ENCODE data around the gene DNHD1. TPM values are rescaled to one million over a fixed set of nuclear protein-coding genes. Genes with fewer than 3 reads are reported as not detected.
A peak's percentile ranks its signal among the peaks of the same experiment; 100 is the strongest.

Gene DNHD1
- total RNA-seq, 1 experiment from 2014 or later = 11.5 TPM

GRCh38 chr11:6576471-6577373 lies 79.6 kb downstream of the DNHD1 start (continued):
- TF ChIP-seq GABPB1 (CRISPR knock-in tag; IDR thresholded peaks at IDR 0.05) = no peak
- TF ChIP-seq TEAD4 (CRISPR knock-in tag; IDR thresholded peaks at IDR 0.05) = no peak
- TF ChIP-seq, protein P1, sequence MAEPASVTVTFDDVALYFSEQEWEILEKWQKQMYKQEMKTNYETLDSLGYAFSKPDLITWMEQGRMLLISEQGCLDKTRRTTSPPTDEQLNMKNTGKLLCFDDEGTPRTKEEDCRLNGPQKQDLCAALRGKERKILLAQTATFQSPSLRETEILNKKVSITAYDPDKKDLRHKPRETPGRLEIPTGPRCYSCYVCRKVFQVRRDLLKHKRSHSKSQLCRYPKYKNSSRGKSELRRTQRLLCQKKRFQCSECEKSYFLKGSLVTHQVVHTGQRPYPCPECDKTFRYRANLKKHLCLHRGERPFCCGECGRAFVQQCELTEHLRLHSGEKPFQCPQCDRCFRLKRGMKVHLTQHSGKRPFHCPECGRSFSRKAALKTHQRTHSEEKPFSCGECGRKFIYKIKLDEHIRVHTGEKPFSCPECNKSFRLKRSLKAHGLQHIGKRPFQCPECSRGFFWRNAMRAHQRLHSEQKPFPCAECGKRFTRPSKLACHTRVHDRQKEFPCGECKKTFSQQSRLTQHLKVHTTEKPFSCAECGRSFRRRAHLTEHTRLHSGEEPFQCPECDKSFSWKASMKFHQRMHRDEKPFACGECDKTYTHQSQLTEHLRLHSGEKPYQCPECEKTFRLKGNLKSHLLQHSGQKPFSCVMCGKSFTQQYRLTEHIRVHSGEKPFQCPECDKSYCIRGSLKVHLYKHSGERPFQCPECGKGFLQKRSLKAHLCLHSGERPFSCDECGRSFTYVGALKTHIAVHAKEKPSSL (CRISPR knock-in tag; conservative IDR thresholded peaks at IDR 0.05) = no peak
- TF ChIP-seq GRHL2 (CRISPR knock-in tag; IDR thresholded peaks at IDR 0.05; ENCODE audit: insufficient replicate concordance, severe bottlenecking) = no peak
- TF ChIP-seq ZNF512 (CRISPR knock-in tag; IDR thresholded peaks at IDR 0.05; ENCODE audit: borderline replicate concordance) = no peak
- TF ChIP-seq, protein P2, sequence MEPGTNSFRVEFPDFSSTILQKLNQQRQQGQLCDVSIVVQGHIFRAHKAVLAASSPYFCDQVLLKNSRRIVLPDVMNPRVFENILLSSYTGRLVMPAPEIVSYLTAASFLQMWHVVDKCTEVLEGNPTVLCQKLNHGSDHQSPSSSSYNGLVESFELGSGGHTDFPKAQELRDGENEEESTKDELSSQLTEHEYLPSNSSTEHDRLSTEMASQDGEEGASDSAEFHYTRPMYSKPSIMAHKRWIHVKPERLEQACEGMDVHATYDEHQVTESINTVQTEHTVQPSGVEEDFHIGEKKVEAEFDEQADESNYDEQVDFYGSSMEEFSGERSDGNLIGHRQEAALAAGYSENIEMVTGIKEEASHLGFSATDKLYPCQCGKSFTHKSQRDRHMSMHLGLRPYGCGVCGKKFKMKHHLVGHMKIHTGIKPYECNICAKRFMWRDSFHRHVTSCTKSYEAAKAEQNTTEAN (CRISPR knock-in tag; IDR thresholded peaks at IDR 0.05) = no peak
- TF ChIP-seq KAT7 (CRISPR knock-in tag; IDR thresholded peaks at IDR 0.05; ENCODE audit: borderline replicate concordance) = no peak

- H3K27ac Mint-ChIP-seq = no peak overlapping the region
- DNase-seq (ENCODE audit: low spot score) = no peak
- no peak overlapping the region for H3K4me3 Mint-ChIP-seq
- H3K27me3 Mint-ChIP-seq (ENCODE audit: low read depth) = no peaks in the 10 kb centered on the region
- ChIA-PET POLR2A (no interaction called here), CTCF (interaction anchor here (1.0 to 1.6 kb wide), 3 partner anchors 10 to 47 kb away, joined by 3 to 4 read pairs (median 4); partner anchors contain the start of gene TPP1)
- no peaks in the 10 kb centered on the region for H3K4me1 Mint-ChIP-seq
- H3K9me3 Mint-ChIP-seq = peaks cover 9% of the 10 kb centered on the region
- peak; percentile 48 for ATAC-seq
- H3K36me3 Mint-ChIP-seq = no peaks in the 10 kb centered on the region; the same call in 1 of the 2 replicates
- TF ChIP-seq SP1 (CRISPR knock-in tag; conservative IDR thresholded peaks at IDR 0.05) (no peak), ZNF671 (CRISPR knock-in tag; IDR thresholded peaks at IDR 0.05) (no peak), HMGA2 (CRISPR knock-in tag; IDR thresholded peaks at IDR 0.05) (no peak), ATF6 (CRISPR knock-in tag; IDR thresholded peaks at IDR 0.05) (no peak), NR2C2 (CRISPR knock-in tag; IDR thresholded peaks at IDR 0.05) (no peak), ZNF232 (CRISPR knock-in tag; IDR thresholded peaks at IDR 0.05) (no peak), ZSCAN18 (CRISPR knock-in tag; IDR thresholded peaks at IDR 0.05) (no peak), ZNF532 (CRISPR knock-in tag; IDR thresholded peaks at IDR 0.05; ENCODE audit: borderline replicate concordance) (no peak), GRHL2 (CRISPR knock-in tag; IDR thresholded peaks at IDR 0.05; ENCODE audit: insufficient replicate concordance, severe bottlenecking) (no peak), MLX (CRISPR knock-in tag; IDR thresholded peaks at IDR 0.05) (no peak)
- TF ChIP-seq, protein P3, sequence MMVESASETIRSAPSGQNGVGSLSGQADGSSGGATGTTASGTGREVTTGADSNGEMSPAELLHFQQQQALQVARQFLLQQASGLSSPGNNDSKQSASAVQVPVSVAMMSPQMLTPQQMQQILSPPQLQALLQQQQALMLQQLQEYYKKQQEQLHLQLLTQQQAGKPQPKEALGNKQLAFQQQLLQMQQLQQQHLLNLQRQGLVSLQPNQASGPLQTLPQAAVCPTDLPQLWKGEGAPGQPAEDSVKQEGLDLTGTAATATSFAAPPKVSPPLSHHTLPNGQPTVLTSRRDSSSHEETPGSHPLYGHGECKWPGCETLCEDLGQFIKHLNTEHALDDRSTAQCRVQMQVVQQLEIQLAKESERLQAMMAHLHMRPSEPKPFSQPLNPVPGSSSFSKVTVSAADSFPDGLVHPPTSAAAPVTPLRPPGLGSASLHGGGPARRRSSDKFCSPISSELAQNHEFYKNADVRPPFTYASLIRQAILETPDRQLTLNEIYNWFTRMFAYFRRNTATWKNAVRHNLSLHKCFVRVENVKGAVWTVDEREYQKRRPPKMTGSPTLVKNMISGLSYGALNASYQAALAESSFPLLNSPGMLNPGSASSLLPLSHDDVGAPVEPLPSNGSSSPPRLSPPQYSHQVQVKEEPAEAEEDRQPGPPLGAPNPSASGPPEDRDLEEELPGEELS (CRISPR knock-in tag; IDR thresholded peaks at IDR 0.05) = no peak
These were observed 81.1 kb downstream of the DNHD1 start for GRCh38 chr11:6578134-6578533.
